Vagina (tissue), 2 donors: ENCODE results near the gene MAB21L3. TPM values are rescaled to one million over a fixed set of nuclear protein-coding genes. Genes with fewer than 3 reads are reported as not detected.

Experiments used
- DNase-seq, 2 donors: peaks; one replicate each; pipeline ENCODE4 v3.0.0-alpha.2; 2017; ENCODE audit errors: extremely low spot score in 2 of 2
- H3K27ac ChIP-seq: fragments of 200-600 bp; sonication (generic); one replicate; pipeline ENCODE4 v1.5.1; 2019
- H3K27me3 ChIP-seq: fragments of 200-600 bp; sonication (generic); one replicate; pipeline ENCODE4 v1.5.1; 2019
- H3K36me3 ChIP-seq, 2 donors: fragments of 200-600 bp; sonication (generic); one replicate each; pipeline ENCODE4 v1.5.1; 2017 to 2019
- H3K4me1 ChIP-seq: fragments of 200-600 bp; sonication (generic); one replicate; pipeline ENCODE4 v1.5.1; 2019
- H3K4me3 ChIP-seq, 2 donors: fragments of 200-600 bp; sonication (generic); 1 replicate in 1 of 2; 2 replicates in 1 of 2; pipeline ENCODE4 v1.5.1; 2016 to 2019
- H3K9me3 ChIP-seq: fragments of 200-600 bp; sonication (generic); one replicate; pipeline ENCODE4 v1.5.1; 2019
- POLR2A ChIP-seq, 2 donors: fragments of 450-650 bp; IDR thresholded peaks; one replicate each; pipeline ENCODE4 v1.6.1; 2017; ENCODE audit warnings: antibody characterized with exemption in 2 of 2, mild to moderate bottlenecking in 2 of 2, moderate library complexity in 2 of 2
- POLR2AphosphoS5 ChIP-seq, 2 donors: sonication (generic); formaldehyde crosslinking; IDR thresholded peaks; one replicate each; pipeline ENCODE4 v1.9.0; 2017; ENCODE audit warnings: antibody characterized with exemption in 2 of 2, mild to moderate bottlenecking in 2 of 2, low read depth in 1 of 2; ENCODE audit not compliant: insufficient read depth in 1 of 2
- intact Hi-C: fragments of 100-400 bp; cut with DNase I; formaldehyde crosslinking; loops from one replicate; pipeline ENCODE4 v1.15.1; 2023
- total RNA-seq: library from RNA; depleted of rRNA; stranded (reverse); fragments of >200 nt; gene quantifications from one replicate; pipeline ENCODE4 v1.2.3, GENCODE V29; 2016
- TF ChIP-seq, protein P1 (sequence below), 3 experiments: fragments of 450-650 bp in 2 of 3; fragments of 200-600 bp in 1 of 3; sonication (generic) in 1 of 3; IDR thresholded peaks; one replicate each; pipeline ENCODE4 v1.5.1; 2017 to 2019; ENCODE audit warnings: antibody characterized with exemption in 3 of 3, mild to moderate bottlenecking in 2 of 3, moderate library complexity in 2 of 3

MAB21L3 gene
- total RNA-seq, 1 donor from 2014 or later = 4.4 TPM

DNA sequence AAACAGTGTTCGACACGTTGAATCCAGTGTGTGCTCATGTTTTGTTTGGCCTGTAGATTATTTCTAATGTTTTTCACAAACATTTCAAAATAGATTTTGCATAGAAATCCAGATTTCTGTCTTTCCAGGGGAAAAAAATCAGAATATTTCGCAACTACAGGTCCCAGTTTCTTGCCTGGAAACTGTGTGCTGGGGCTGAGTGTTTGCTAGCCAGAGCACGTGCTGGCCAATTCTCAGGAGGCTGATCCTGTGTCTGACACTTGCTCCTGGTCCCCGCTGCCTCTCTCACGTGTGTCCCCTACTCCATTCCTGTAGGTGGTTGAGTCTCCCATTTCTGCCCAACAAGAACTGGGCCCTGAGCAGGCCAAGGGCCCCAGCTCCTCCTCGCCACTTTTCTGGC is 2.4 kb downstream of the MAB21L3 start:
- no peak for TF ChIP-seq POLR2A (IDR thresholded peaks at IDR 0.05)
- no peak for TF ChIP-seq POLR2AphosphoS5 (IDR thresholded peaks at IDR 0.05; ENCODE audit: insufficient read depth in 1 of 2, low read depth in 1 of 2)
- TF ChIP-seq, protein P1, sequence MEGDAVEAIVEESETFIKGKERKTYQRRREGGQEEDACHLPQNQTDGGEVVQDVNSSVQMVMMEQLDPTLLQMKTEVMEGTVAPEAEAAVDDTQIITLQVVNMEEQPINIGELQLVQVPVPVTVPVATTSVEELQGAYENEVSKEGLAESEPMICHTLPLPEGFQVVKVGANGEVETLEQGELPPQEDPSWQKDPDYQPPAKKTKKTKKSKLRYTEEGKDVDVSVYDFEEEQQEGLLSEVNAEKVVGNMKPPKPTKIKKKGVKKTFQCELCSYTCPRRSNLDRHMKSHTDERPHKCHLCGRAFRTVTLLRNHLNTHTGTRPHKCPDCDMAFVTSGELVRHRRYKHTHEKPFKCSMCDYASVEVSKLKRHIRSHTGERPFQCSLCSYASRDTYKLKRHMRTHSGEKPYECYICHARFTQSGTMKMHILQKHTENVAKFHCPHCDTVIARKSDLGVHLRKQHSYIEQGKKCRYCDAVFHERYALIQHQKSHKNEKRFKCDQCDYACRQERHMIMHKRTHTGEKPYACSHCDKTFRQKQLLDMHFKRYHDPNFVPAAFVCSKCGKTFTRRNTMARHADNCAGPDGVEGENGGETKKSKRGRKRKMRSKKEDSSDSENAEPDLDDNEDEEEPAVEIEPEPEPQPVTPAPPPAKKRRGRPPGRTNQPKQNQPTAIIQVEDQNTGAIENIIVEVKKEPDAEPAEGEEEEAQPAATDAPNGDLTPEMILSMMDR (IDR thresholded peaks at IDR 0.05) = no peak
- Histone ChIP-seq H3K36me3 (no peaks in the 10 kb centered on the region), H3K4me1 (no peaks in the 10 kb centered on the region), H3K9me3 (no peaks in the 10 kb centered on the region), H3K27me3 (no peaks in the 10 kb centered on the region), H3K4me3 (no peak overlapping the region), H3K27ac (no peak overlapping the region)
- intact Hi-C loops = no loop called here
- no peak for DNase-seq

DNA sequence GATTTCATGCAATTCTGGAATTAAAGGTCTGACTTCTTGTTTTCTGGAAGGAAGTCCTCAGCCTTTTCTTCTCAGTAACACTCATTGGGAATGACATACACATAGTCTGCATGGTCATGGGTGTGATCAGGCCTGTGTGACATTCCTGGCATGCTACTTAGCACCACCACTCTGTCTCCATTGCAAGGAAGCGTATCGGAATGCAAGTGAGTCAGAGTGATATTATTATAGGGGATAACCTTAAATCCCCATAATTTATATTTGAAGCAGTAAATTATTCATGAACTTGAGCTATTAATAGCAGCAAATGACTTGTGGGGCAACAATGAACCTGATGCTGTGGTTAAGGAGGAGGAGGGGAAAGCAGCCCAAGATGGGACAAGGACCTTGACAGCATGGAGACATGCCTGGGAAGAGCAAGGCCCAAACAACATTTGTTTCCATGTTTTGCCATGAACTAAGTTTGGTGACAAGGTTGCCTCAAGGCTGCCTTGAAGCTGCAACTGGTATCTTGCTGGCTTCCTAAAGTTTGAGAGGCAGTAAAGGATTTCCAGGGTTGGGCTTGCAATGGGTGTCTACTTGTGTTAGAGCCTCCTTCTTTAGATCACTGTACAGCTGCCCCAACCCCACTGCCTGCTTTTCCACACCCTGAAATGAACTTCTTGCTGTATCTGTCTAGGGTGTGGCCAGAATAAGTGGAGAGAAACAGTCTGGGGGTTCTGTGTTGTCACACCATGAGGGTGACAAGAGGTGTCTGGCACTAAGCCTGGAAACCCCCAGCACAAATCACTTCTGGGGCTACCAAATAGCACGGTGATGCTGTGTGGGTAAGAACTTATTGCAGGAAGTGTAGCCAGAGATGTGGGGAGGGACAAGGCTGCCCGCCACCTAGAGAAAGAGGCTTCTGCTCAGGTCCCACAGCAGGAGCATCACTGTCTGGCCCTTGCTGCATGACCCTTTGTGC is 4.6 kb downstream of the MAB21L3 start:
- H3K36me3 ChIP-seq = no peaks in the 10 kb centered on the region
- no peaks in the 10 kb centered on the region for H3K27me3 ChIP-seq
- TF ChIP-seq, protein P1 (IDR thresholded peaks at IDR 0.05) = no peak
- TF ChIP-seq POLR2AphosphoS5 (IDR thresholded peaks at IDR 0.05; ENCODE audit: insufficient read depth in 1 of 2, low read depth in 1 of 2) (no peak), POLR2A (IDR thresholded peaks at IDR 0.05) (no peak)
- no peak for DNase-seq
- H3K4me3 ChIP-seq = no peak overlapping the region
- H3K27ac ChIP-seq = no peak overlapping the region
- intact Hi-C loops = no loop called here
- H3K9me3 ChIP-seq = no peaks in the 10 kb centered on the region
- H3K4me1 ChIP-seq = no peaks in the 10 kb centered on the region

DNA sequence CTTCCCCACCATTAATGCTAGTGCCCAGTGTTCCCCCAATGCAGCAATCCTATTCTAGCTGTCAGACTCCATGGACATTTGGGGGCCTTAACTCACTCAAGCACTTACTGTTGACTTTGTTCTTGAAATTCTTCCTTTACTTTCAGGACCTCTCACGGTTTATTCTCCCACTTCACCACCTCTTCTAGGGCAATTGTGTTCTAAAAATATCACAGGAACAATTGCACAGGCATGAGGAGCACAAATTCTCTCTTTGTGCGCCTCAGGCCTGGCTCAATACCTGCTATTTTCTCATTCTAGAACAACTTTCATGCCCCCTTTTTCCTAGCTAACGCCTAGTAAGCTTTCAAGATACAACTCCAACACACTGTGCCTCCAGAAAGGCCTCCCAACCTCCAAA is 7.3 kb downstream of the MAB21L3 start:
- Histone ChIP-seq H3K27me3 (no peaks in the 10 kb centered on the region), H3K4me3 (no peak overlapping the region), H3K36me3 (no peaks in the 10 kb centered on the region), H3K9me3 (no peaks in the 10 kb centered on the region), H3K4me1 (peaks cover 14% of the 10 kb centered on the region), H3K27ac (no peak overlapping the region)
- DNase-seq = no peak
- intact Hi-C loops = no loop called here
- TF ChIP-seq, protein P1 (IDR thresholded peaks at IDR 0.05) = no peak
- no peak for TF ChIP-seq POLR2AphosphoS5 (IDR thresholded peaks at IDR 0.05; ENCODE audit: insufficient read depth in 1 of 2, low read depth in 1 of 2)
- TF ChIP-seq POLR2A (IDR thresholded peaks at IDR 0.05) = no peak

DNA sequence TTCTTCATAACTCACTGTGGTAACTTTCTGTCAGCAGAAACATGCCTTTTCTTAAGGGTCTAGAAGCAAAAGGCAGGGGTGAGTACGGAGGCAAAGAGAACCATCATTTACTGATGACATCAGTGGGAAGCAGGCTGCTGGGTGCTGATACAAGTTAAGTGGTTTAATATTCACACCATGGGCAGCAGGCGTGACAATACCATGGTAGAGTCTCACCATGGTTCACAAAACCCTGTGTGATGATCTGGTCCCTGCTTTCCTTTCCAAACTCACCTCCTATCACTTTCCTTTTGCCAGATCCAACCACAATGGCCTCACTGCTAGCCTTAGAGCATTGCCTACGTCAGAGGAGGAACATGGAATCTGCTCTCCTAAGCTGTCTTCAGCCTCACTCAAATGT is 8.7 kb downstream of the MAB21L3 start:
- H3K27ac ChIP-seq = no peak overlapping the region
- DNase-seq = no peak
- TF ChIP-seq, protein P1 (IDR thresholded peaks at IDR 0.05) = no peak
- TF ChIP-seq POLR2A (IDR thresholded peaks at IDR 0.05) = no peak
- no peak for TF ChIP-seq POLR2AphosphoS5 (IDR thresholded peaks at IDR 0.05; ENCODE audit: insufficient read depth in 1 of 2, low read depth in 1 of 2)

More for the DNA sequence above, 8.7 kb downstream of the MAB21L3 start:
- Histone ChIP-seq H3K4me3 (no peak overlapping the region), H3K4me1 (peaks cover 16% of the 10 kb centered on the region), H3K9me3 (no peaks in the 10 kb centered on the region), H3K27me3 (no peaks in the 10 kb centered on the region), H3K36me3 (no peaks in the 10 kb centered on the region)
- intact Hi-C loops = no loop called here
